K562 (cell line): ENCODE results near the gene DOCK4. TPM values are rescaled to one million over a fixed set of nuclear protein-coding genes. Genes with fewer than 3 reads are reported as not detected.

Source experiments
- ATAC-seq: fragments of 200-7000 bp; cut with Tn5 transposase; 3 replicates; pipeline ENCODE4 v1.9.1; 2020; ENCODE audit warnings: moderate library complexity
- BruUV-seq: library from RNA; stranded (reverse); fragments of 400-500 nt; replicated peaks from 2 replicates; lab custom pipeline; 2021; lab: Mats Ljungman, UMichigan
- CTCF ChIA-PET: fragments of 300-600 bp; formaldehyde crosslinking; extraction: SDS; loops from one replicate; lab custom pipeline; 2021; ENCODE audit warnings: low intra/inter-chr PET ratio; lab: Yijun Ruan, JAX
- POLR2A ChIA-PET: fragments of 300-600, 350-650 bp; sonication (Branson Sonifier 250); formaldehyde crosslinking; extraction: SDS; loops from one replicate; lab custom pipeline; 2021; ENCODE audit warnings: antibody characterized with exemption, inconsistent platforms; lab: Yijun Ruan, JAX
- DNase-seq, 4 experiments: peaks; one replicate each; pipeline versions ENCODE4 v3.0.0 to v3.0.0-alpha.2; 2011 to 2018; ENCODE audit warnings: low spot score in 3 of 4, mixed read lengths in 3 of 4; ENCODE audit errors: extremely low read depth in 1 of 4
- FAIRE-seq: peaks from 2 replicates; lab custom pipeline; 2011; peaks lifted over from hg19 to GRCh38; lab: Jason Lieb, UNC
- H2AFZ ChIP-seq: 2 replicates; pipeline ENCODE4 v1.6.0; 2011; ENCODE audit warnings: low read depth, low read length, control low read depth, inconsistent platforms
- H3K27ac ChIP-seq: fragments of 200-600 bp; 3 replicates; pipeline ENCODE4 v1.8.0; 2011; ENCODE audit warnings: low read depth, mild to moderate bottlenecking, control low read depth, inconsistent platforms, low read length, moderate library complexity, mixed read lengths; ENCODE audit errors: extremely low read depth
- H3K27me3 ChIP-seq, 2 experiments: fragments of 300-600 bp in 1 of 2; 2 replicates in 1 of 2; 3 replicates in 1 of 2; pipeline versions ENCODE4 v1.6.0 to v1.8.0; 2011; ENCODE audit warnings: inconsistent platforms in 2 of 2, low read length in 2 of 2, mild to moderate bottlenecking in 1 of 2, mixed read lengths in 1 of 2, moderate library complexity in 1 of 2; ENCODE audit not compliant: control insufficient read depth in 2 of 2, insufficient read depth in 2 of 2
- H3K36me3 ChIP-seq: fragments of 300-600 bp; 3 replicates; pipeline ENCODE4 v1.8.0; 2011; ENCODE audit warnings: mild to moderate bottlenecking, low read length, inconsistent platforms; ENCODE audit not compliant: control insufficient read depth, insufficient read depth
- H3K4me1 ChIP-seq, 2 experiments: fragments of 200-600 bp in 1 of 2; replicated peaks in 1 of 2; 2 replicates in 1 of 2; 3 replicates in 1 of 2; pipeline versions ENCODE4 v1.5.1 to v1.8.0; 2011; ENCODE audit warnings: inconsistent platforms in 2 of 2, low read length in 2 of 2, mild to moderate bottlenecking in 1 of 2, mixed read lengths in 1 of 2, moderate library complexity in 1 of 2; ENCODE audit not compliant: control insufficient read depth in 2 of 2, insufficient read depth in 2 of 2
- H3K4me2 ChIP-seq: 2 replicates; pipeline ENCODE4 v1.6.1; 2011; ENCODE audit warnings: low read length, control low read depth, inconsistent platforms, mixed read lengths; ENCODE audit not compliant: insufficient read depth
- H3K4me3 ChIP-seq: fragments of 200-600 bp; sonication (generic), shearing (Covaris generic); 2 replicates; pipeline ENCODE4 v1.5.1; 2016; ENCODE audit warnings: control low read depth, inconsistent platforms
- H3K79me2 ChIP-seq: fragments of 200-600 bp; 3 replicates; pipeline ENCODE4 v1.8.0; 2011; ENCODE audit warnings: low read length, inconsistent platforms; ENCODE audit not compliant: control insufficient read depth, insufficient read depth
- H3K9ac ChIP-seq, 2 experiments: 2 replicates each; pipeline versions ENCODE4 v1.6.0 to v1.6.1; 2011; ENCODE audit warnings: low read depth in 2 of 2, low read length in 2 of 2, control low read depth in 1 of 2, inconsistent platforms in 1 of 2, mild to moderate bottlenecking in 1 of 2, mixed read lengths in 1 of 2; ENCODE audit not compliant: insufficient read depth in 1 of 2
- H3K9me1 ChIP-seq: one replicate; pipeline ENCODE4 v1.6.0; 2011; ENCODE audit warnings: inconsistent platforms, mild to moderate bottlenecking, low read length, moderate library complexity; ENCODE audit not compliant: control insufficient read depth, insufficient read depth
- H3K9me3 ChIP-seq: replicated peaks from 2 replicates; pipeline ENCODE4 v1.5.1; 2011; ENCODE audit warnings: low read depth, low read length, inconsistent platforms; ENCODE audit not compliant: control insufficient read depth, insufficient read depth
- H4K20me1 ChIP-seq: replicated peaks from 2 replicates; pipeline ENCODE4 v1.6.1; 2011; ENCODE audit warnings: low read length, inconsistent platforms, mixed read lengths; ENCODE audit not compliant: control insufficient read depth, insufficient read depth
- KLF16 ChIP-seq: IDR thresholded peaks from 2 replicates; pipeline ENCODE4 v1.6.1; 2016; ENCODE audit warnings: antibody characterized with exemption
- NCOA1 ChIP-seq: fragments of 450-650 bp; IDR thresholded peaks from 2 replicates; pipeline ENCODE4 v1.6.1; 2016; ENCODE audit warnings: low read depth
- RAD21 ChIP-seq, 2 experiments: fragments of 250-450 bp in 1 of 2; fragments of 450-650 bp in 1 of 2; sonication (Bioruptor Pico) in 1 of 2; formaldehyde crosslinking in 1 of 2; IDR thresholded peaks in 1 of 2; conservative IDR thresholded peaks in 1 of 2; 2 replicates each; pipeline versions ENCODE4 v1.4.0 to v1.8.0; 2020 to 2022; ENCODE audit warnings: mild to moderate bottlenecking in 2 of 2, moderate library complexity in 1 of 2
- RCOR1 ChIP-seq, 2 experiments: IDR thresholded peaks; 2 replicates each; pipeline ENCODE4 v1.6.1; 2012; ENCODE audit warnings: low read depth in 2 of 2, low read length in 2 of 2, borderline replicate concordance in 1 of 2, improper control_type of control experiment in 1 of 2
- TAF15 ChIP-seq: fragments of 200-400 bp; formaldehyde crosslinking; IDR thresholded peaks from 2 replicates; pipeline ENCODE4 v1.6.1; 2017; ENCODE audit warnings: mild to moderate bottlenecking, low read depth, low read length, moderate library complexity
- TAF7 ChIP-seq: fragments of 450-650 bp; IDR thresholded peaks from 2 replicates; pipeline ENCODE4 v1.6.1; 2016; ENCODE audit warnings: missing genetic modification characterization, missing compliant biosample characterization
- TAL1 ChIP-seq: fragments of 450-650 bp; IDR thresholded peaks from 2 replicates; pipeline ENCODE4 v1.6.1; 2016; ENCODE audit warnings: mild to moderate bottlenecking
- TCF7 ChIP-seq: sonication (generic); IDR thresholded peaks from 2 replicates; pipeline ENCODE4 v1.6.1; 2016; ENCODE audit warnings: antibody characterized with exemption, borderline replicate concordance
- XRCC3 ChIP-seq: fragments of 450-650 bp; IDR thresholded peaks from 2 replicates; pipeline ENCODE4 v1.6.1; 2017; ENCODE audit warnings: mild to moderate bottlenecking, moderate library complexity
- ZNF239 ChIP-seq: fragments of 250-450 bp; sonication (Bioruptor Pico); IDR thresholded peaks from 2 replicates; pipeline ENCODE4 v1.4.0; 2020; ENCODE audit warnings: mild to moderate bottlenecking
- ZNF444 ChIP-seq: fragments of 250-450 bp; sonication (Bioruptor Pico); IDR thresholded peaks from 2 replicates; pipeline ENCODE4 v1.4.0; 2020; ENCODE audit warnings: mild to moderate bottlenecking, moderate library complexity
- ZNF586 ChIP-seq: fragments of 450-650 bp; formaldehyde crosslinking; conservative IDR thresholded peaks from 2 replicates; pipeline ENCODE4 v1.4.0; 2020; ENCODE audit warnings: mild to moderate bottlenecking, moderate library complexity
- ZNF699 ChIP-seq: fragments of 250-450 bp; sonication (Bioruptor Pico); IDR thresholded peaks from 2 replicates; pipeline ENCODE4 v1.8.0; 2021; ENCODE audit warnings: mild to moderate bottlenecking, moderate library complexity; ENCODE audit not compliant: insufficient replicate concordance
- ZNF830 ChIP-seq: fragments of 250-450 bp; sonication (Bioruptor Pico); IDR thresholded peaks from 2 replicates; pipeline ENCODE4 v1.5.0; 2021; ENCODE audit warnings: mild to moderate bottlenecking
- WGBS: fragments of 100-300 bp; shearing (Covaris generic); methylation state at CpG from one replicate; pipeline ENCODE4 v1.1.6; 2016; ENCODE audit warnings: low coverage, mixed read lengths; ENCODE audit not compliant: insufficient coverage; ENCODE audit errors: missing lambda C conversion rate; 5-methylcytosine and 5-hydroxymethylcytosine counted together
- in situ Hi-C: fragments of 300-500 bp; cut with MboI; formaldehyde crosslinking; loops from 4 replicates; pipeline ENCODE4 v1.15.0; 2018; ENCODE audit warnings: inconsistent platforms, mixed read lengths
- intact Hi-C: fragments of 100-400 bp; cut with micrococcal nuclease; formaldehyde crosslinking; loops from 2 replicates; pipeline ENCODE4 v1.14.2; 2022
- polyA plus RNA-seq, 8 experiments: library from polyadenylated mRNA; depleted of rRNA in 4 of 8; stranded (reverse) in 5 of 8; unstranded in 3 of 8; fragments of >200 nt; fragmentation: Nextera tagmentation in 2 of 8; fragmentation: Illumina TruSeq in 1 of 8; extraction: Ambion mirVana in 2 of 8; extraction: Trizol in 1 of 8; gene quantifications; 2 replicates each; pipeline versions ENCODE4 v1.2.1 to v1.2.3, GENCODE V29; 2011 to 2014; ENCODE audit warnings: inconsistent platforms in 1 of 8, missing spikeins in 1 of 8
- total RNA-seq, 7 experiments: library from RNA; depleted of rRNA in 6 of 7; stranded (reverse); fragments of >200 nt in 6 of 7; fragmentation: Illumina TruSeq in 2 of 7; extraction: Trizol in 2 of 7; gene quantifications; 2 replicates each; pipeline versions ENCODE4 v1.2.1 to v1.2.3, GENCODE V29; 2011 to 2021; ENCODE audit warnings: low replicate concordance in 1 of 7
- TF ChIP-seq, protein P1 (sequence below), 3 experiments: fragments of 200-800 bp in 1 of 3; sonication (Bioruptor generic) in 1 of 3; sonication (generic) in 1 of 3; formaldehyde crosslinking in 1 of 3; IDR thresholded peaks; 2 replicates each; pipeline versions ENCODE4 v1.6.1 to v1.8.0; 2016 to 2022; ENCODE audit warnings: mild to moderate bottlenecking in 2 of 3, missing compliant biosample characterization in 2 of 3, missing genetic modification characterization in 2 of 3, missing genetic modification reagents in 1 of 3

The DOCK4 gene
- total and polyA plus RNA-seq, 9 of the 15 experiments (the other 6 are each of a cell fraction or from before 2014, with no cell fraction given), result 0.42 to 5.7 (median 2.3) TPM

DNA sequence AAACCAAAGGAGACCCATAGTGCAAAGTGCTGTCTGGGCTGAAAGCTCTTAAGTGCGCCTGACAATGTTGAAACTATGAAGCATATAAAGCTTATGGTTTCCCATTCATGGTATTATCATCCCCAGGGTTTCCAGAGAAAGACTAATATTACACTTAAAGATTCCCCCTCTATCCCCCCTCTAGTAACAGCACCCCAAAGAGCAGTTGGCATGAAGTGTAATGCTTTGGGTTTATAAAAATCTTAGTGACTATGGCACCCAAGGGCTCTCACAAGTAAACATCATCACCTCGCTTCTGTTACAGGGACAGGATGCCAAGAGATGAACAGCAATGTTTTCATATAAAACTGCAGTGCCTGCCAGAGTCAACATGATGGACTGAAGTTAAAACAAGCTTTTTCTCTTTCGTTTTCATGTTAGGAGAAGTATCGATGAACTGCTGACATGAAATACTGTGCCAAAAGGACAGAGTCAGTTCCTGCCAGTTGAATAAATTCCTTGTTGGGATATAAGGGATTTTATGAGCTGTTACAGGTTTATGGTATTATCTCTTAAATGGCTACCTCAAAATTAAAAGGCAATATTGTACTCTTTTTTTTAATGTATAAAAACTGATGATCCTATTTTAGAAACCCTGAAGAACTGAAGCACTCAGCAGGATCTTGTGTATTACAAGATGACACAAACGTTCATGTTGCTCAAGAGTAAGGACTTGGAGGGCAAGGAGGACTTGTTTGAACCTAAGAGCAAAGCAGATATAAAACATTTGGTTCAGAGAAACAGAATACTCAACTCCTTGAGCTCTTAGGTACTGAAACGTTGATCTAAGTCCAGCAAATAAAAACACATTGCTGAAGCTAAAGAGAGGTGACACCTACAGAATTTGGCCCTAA, 440.2 kb downstream of the DOCK4 start:
- Histone ChIP-seq H3K27me3 (no peaks in the 10 kb centered on the region), H3K9me1 (no peaks in the 10 kb centered on the region), H3K9me3 (no peaks in the 10 kb centered on the region), H3K4me2 (no peak overlapping the region), H4K20me1 (no peaks in the 10 kb centered on the region), H3K4me3 (no peak overlapping the region), H3K9ac (no peak overlapping the region), H3K36me3 (no peaks in the 10 kb centered on the region), H3K79me2 (no peaks in the 10 kb centered on the region), H3K27ac (no peak overlapping the region), H2AFZ (no peak overlapping the region), H3K4me1 (no peaks in the 10 kb centered on the region)
- no peak for ATAC-seq
- ChIA-PET POLR2A (interaction anchor here (0.6 to 1.0 kb wide), 3 partner anchors 8 to 161 kb away, joined by 3 read pairs; no protein-coding TSS in a partner anchor), CTCF (no interaction called here)
- in situ Hi-C loops (loop anchor here (25.0 kb wide), 1 partner anchor 1121 kb away; no protein-coding TSS in a partner anchor), intact Hi-C loops (loop anchor here (10.0 kb wide), 1 partner anchor 1939 kb away; no protein-coding TSS in a partner anchor)
- DNase-seq, result no peak
- BruUV-seq, result no TSS peak
- WGBS, result 14% methylated on average over 6 of the region's 6 CpGs
- TF ChIP-seq TAL1 (no peak), RCOR1 (IDR thresholded peaks at IDR 0.05; ENCODE audit: borderline replicate concordance in 1 of 2, low read depth in 2 of 2, low read length in 2 of 2) (no peak), ZNF699 (CRISPR knock-in tag) (no peak), TAF7 (tag) (no peak), ZNF239 (no peak), XRCC3 (no peak), RAD21 (CRISPR knock-in tag; conservative IDR thresholded peaks at IDR 0.05 in 1 of 2, IDR thresholded peaks at IDR 0.05 in 1 of 2) (no peak), TAF15 (no peak), ZNF830 (no peak), ZNF586 (CRISPR knock-in tag) (no peak), TCF7 (no peak), KLF16 (no peak), NCOA1 (no peak), ZNF444 (CRISPR knock-in tag) (no peak)
- TF ChIP-seq, protein P1, sequence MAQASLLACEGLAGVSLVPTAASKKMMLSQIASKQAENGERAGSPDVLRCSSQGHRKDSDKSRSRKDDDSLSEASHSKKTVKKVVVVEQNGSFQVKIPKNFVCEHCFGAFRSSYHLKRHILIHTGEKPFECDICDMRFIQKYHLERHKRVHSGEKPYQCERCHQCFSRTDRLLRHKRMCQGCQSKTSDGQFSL (CRISPR knock-in tag; IDR thresholded peaks at IDR 0.05), result no peak
- TF ChIP-seq, protein P1 (tag; IDR thresholded peaks at IDR 0.05), result no peak
- no peak for FAIRE-seq
